ENCODE measurements around the gene CNIH1.
"Not testable (repeated sequence)": the region's sequence is repeated elsewhere in the genome, so short reads cannot be mapped to it uniquely, and the experiment has no call there.

Gene CNIH1

GRCh38 chr14:54425537-54426274 lies 15.5 kb downstream of the CNIH1 start:
- no peak for DNase-seq

GRCh38 chr14:54425068-54425467 lies 16.1 kb downstream of the CNIH1 start:
- no peak for DNase-seq

- no peak for DNase-seq
These were observed 16.7 kb downstream of the CNIH1 start for GRCh38 chr14:54424479-54424901.

- DNase-seq, result no peak
These were observed 17.2 kb downstream of the CNIH1 start for GRCh38 chr14:54423991-54424390.

GRCh38 chr14:54420478-54421142 lies 20.6 kb downstream of the CNIH1 start:
- DNase-seq, result peak; percentile 48

GRCh38 chr14:54411371-54411770 lies 29.8 kb downstream of the CNIH1 start:
- no peak for DNase-seq

- DNase-seq, result no peak
These were observed 31.0 kb downstream of the CNIH1 start for GRCh38 chr14:54410215-54410614.

- DNase-seq, result not testable (repeated sequence)
These were observed 37.7 kb downstream of the CNIH1 start for GRCh38 chr14:54403401-54404005.

GRCh38 chr14:54399560-54399959 lies 41.6 kb downstream of the CNIH1 start:
- DNase-seq, result no peak

GRCh38 chr14:54396493-54397335 lies 44.5 kb downstream of the CNIH1 start, which contains the start of gene CDKN3:
CDKN3 (plus strand) TSS chr14:54397007; CDS start chr14:54397069, 62 bp downstream.
- peak; percentile 98 for DNase-seq

- DNase-seq, result no peak
These were observed 45.0 kb downstream of the CNIH1 start for GRCh38 chr14:54396183-54396492.

GRCh38 chr14:54395716-54396115 lies 45.5 kb downstream of the CNIH1 start:
- no peak for DNase-seq

- DNase-seq, result no peak
These were observed 45.9 kb downstream of the CNIH1 start for GRCh38 chr14:54395284-54395683.

- DNase-seq, result no peak
These were observed 46.6 kb downstream of the CNIH1 start for GRCh38 chr14:54394596-54394995.

- DNase-seq, result not testable (repeated sequence)
These were observed 47.9 kb downstream of the CNIH1 start for GRCh38 chr14:54392986-54393884.

GRCh38 chr14:54392131-54392859 lies 48.9 kb downstream of the CNIH1 start:
- DNase-seq, result no peak

GRCh38 chr14:54387328-54387727 lies 53.8 kb downstream of the CNIH1 start:
- DNase-seq, result no peak

GRCh38 chr14:54385556-54385955 lies 55.6 kb downstream of the CNIH1 start:
- DNase-seq, result no peak

GRCh38 chr14:54383835-54384234 lies 57.3 kb downstream of the CNIH1 start:
- no peak for DNase-seq

- DNase-seq, result no peak
These were observed 59.4 kb downstream of the CNIH1 start for GRCh38 chr14:54381821-54382220.

GRCh38 chr14:54380558-54380957 lies 60.6 kb downstream of the CNIH1 start:
- DNase-seq, result not testable (repeated sequence)
